ENCODE results near the gene ZNF784. TPM values are rescaled to one million over a fixed set of nuclear protein-coding genes. Genes with fewer than 3 reads are reported as not detected.

ZNF784 gene
- total and polyA plus RNA-seq, 2 of the 13 experiments (the other 11 are each of a cell fraction or from before 2014, with no cell fraction given): 4.1 to 4.2 TPM

GRCh38 chr19:55647732-55648584 is 23.6 kb upstream of the ZNF784 start, which contains the start of gene CCDC106 (continued):
- peak; percentile 38 for TF ChIP-seq SRSF1 (optimal IDR thresholded peaks at IDR 0.05; ENCODE audit: low read depth, low read length)
- TF ChIP-seq WIZ (CRISPR knock-in tag; IDR thresholded peaks at IDR 0.05): 0 out of 2 replicates have a peak, but pooled peaks have one; percentile 71
- TF ChIP-seq CBX2 (IDR thresholded peaks at IDR 0.05; ENCODE audit: low read depth, low read length): no peak
- TF ChIP-seq CBX2 (CRISPR knock-in tag; IDR thresholded peaks at IDR 0.05; ENCODE audit: low read depth): no peak
- no peak for TF ChIP-seq RFX3 (CRISPR knock-in tag; IDR thresholded peaks at IDR 0.05)
- no peak for TF ChIP-seq HNF1A (IDR thresholded peaks at IDR 0.05; ENCODE audit: low read depth)
- TF ChIP-seq HNF1A (CRISPR knock-in tag; IDR thresholded peaks at IDR 0.05; ENCODE audit: borderline replicate concordance): peak; percentile 61; the same call in 1 of the 2 replicates
- TF ChIP-seq ARNTL (CRISPR knock-in tag; IDR thresholded peaks at IDR 0.05): peak; percentile 65; the same call in 1 of the 2 replicates
- TF ChIP-seq ZNF292 (CRISPR knock-in tag; IDR thresholded peaks at IDR 0.05; ENCODE audit: borderline replicate concordance, low read depth): no peak
- TF ChIP-seq TAF15 (IDR thresholded peaks at IDR 0.05; ENCODE audit: low read depth, low read length, poor library complexity, severe bottlenecking): peak; percentile 84
- no peak; the same call in 1 of the 2 replicates for TF ChIP-seq ZNF280B (CRISPR knock-in tag; IDR thresholded peaks at IDR 0.05; ENCODE audit: borderline replicate concordance)
- no peak for TF ChIP-seq E2F1 (CRISPR knock-in tag; IDR thresholded peaks at IDR 0.05)
- no peak for TF ChIP-seq ZNF326 (CRISPR knock-in tag; IDR thresholded peaks at IDR 0.05; ENCODE audit: borderline replicate concordance)
- TF ChIP-seq GLI4 (CRISPR knock-in tag; IDR thresholded peaks at IDR 0.05; ENCODE audit: borderline replicate concordance): no peak
- no peak for TF ChIP-seq ZNF180 (CRISPR knock-in tag; IDR thresholded peaks at IDR 0.05; ENCODE audit: borderline replicate concordance, low read depth)
- TF ChIP-seq SIX4 (CRISPR knock-in tag; IDR thresholded peaks at IDR 0.05): no peak
- TF ChIP-seq CSRNP2 (CRISPR knock-in tag; conservative IDR thresholded peaks at IDR 0.05; ENCODE audit: low read depth): 0 out of 2 replicates have a peak, but pooled peaks have one; percentile 19
- peak; percentile 45; the same call in 1 of the 2 replicates for TF ChIP-seq ZNF691 (CRISPR knock-in tag; IDR thresholded peaks at IDR 0.05; ENCODE audit: borderline replicate concordance, low read depth)

Measured in HepG2 (cell line).